Uterus (tissue), 4 donors: ENCODE measurements around the gene MSRB1. TPM values are rescaled to one million over a fixed set of nuclear protein-coding genes. Genes with fewer than 3 reads are reported as not detected.

ENCODE experiments used
- DNase-seq, 2 donors: peaks; one replicate each; pipeline ENCODE4 v3.0.0-alpha.2; 2019 to 2020
- H3K27ac ChIP-seq, 2 donors: fragments of 200-600 bp; sonication (generic); 1 replicate in 1 of 2; 2 replicates in 1 of 2; pipeline ENCODE4 v1.5.1; 2016 to 2018
- H3K27me3 ChIP-seq, 2 donors: fragments of 200-600 bp; sonication (generic); one replicate each; pipeline ENCODE4 v1.5.1; 2018 to 2019; ENCODE audit warnings: control low read depth in 1 of 2
- H3K36me3 ChIP-seq, 2 donors: fragments of 200-600 bp; sonication (generic); one replicate each; pipeline ENCODE4 v1.5.1; 2019; ENCODE audit warnings: control low read depth in 1 of 2
- H3K4me1 ChIP-seq, 2 donors: fragments of 200-600 bp; sonication (generic); one replicate each; pipeline ENCODE4 v1.5.1; 2018 to 2019; ENCODE audit warnings: control low read depth in 1 of 2
- H3K4me3 ChIP-seq, 2 donors: fragments of 200-600 bp; sonication (generic); 1 replicate in 1 of 2; 2 replicates in 1 of 2; pipeline ENCODE4 v1.5.1; 2018 to 2019; ENCODE audit warnings: mild to moderate bottlenecking in 1 of 2
- H3K9me3 ChIP-seq, 2 donors: fragments of 200-600 bp; sonication (generic); one replicate each; pipeline ENCODE4 v1.5.1; 2019; ENCODE audit warnings: control low read depth in 1 of 2
- POLR2A ChIP-seq, 2 donors: fragments of 450-650 bp; IDR thresholded peaks; one replicate each; pipeline ENCODE4 v1.6.1; 2016; ENCODE audit warnings: antibody characterized with exemption in 2 of 2, mild to moderate bottlenecking in 1 of 2, moderate library complexity in 1 of 2
- intact Hi-C: fragments of 100-400 bp; cut with DNase I; formaldehyde crosslinking; loops from one replicate; pipeline ENCODE4 v1.15.1; 2023; ENCODE audit warnings: low total_unique reads
- total RNA-seq, 4 donors: library from RNA; depleted of rRNA in 3 of 4; stranded (reverse); fragments of >200 nt in 3 of 4; gene quantifications; one replicate each; pipeline versions ENCODE4 v1.1.0 to v1.2.4, GENCODE V29; 2014 to 2023
- TF ChIP-seq, protein P1 (sequence below), 4 experiments: fragments of 200-600 bp in 2 of 4; fragments of 450-650 bp in 2 of 4; sonication (generic) in 2 of 4; IDR thresholded peaks; one replicate each; pipeline ENCODE4 v1.5.1; 2016 to 2019; ENCODE audit warnings: antibody characterized with exemption in 4 of 4, mild to moderate bottlenecking in 2 of 4, moderate library complexity in 1 of 4
- donor health status: DM: yes; HTN: yes; CAD: no.

MSRB1 gene
- total RNA-seq, 4 donors from 2014 or later = 5.6 to 21.2 (median 11.9) TPM

DNA sequence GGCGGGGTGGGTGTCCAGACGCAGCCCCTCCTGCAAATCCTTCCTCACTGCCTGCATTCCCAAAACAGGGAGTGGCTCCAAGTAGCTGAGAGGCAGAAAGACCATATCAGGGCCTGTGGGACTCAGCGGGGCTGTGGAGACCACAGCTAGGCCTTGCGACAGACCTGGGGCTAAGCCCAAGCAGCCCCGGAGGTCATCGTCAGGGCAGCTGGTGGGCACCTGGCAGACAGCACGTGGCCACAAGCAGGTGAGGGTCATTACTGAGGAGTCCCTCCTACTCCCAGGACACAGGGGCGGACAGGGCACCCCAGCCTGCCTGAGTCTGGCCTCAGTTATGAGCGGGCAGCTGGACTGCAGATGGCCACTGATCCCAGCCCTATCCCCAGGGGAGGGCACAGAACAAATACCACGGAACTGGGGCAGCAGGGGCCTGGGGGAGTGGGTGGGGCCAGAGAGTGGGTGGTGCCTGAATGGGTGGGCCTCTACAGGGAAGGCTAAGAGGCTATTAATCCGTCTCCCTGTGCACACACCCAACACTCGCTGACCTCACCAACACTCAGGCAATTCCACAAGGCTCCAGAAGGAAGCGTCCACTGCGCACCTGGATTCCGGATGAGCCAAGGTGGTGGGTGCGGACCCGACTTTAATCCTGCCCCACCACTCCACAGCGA, 33.3 kb downstream of the MSRB1 start:
- Histone ChIP-seq H3K27me3 (no peaks in the 10 kb centered on the region), H3K4me1 (no peaks in the 10 kb centered on the region), H3K9me3 (no peaks in the 10 kb centered on the region), H3K27ac (no peak overlapping the region), H3K36me3 (no peaks in the 10 kb centered on the region), H3K4me3 (no peak overlapping the region)
- DNase-seq = no peak
- no peak for TF ChIP-seq POLR2A (IDR thresholded peaks at IDR 0.05)
- TF ChIP-seq, protein P1, sequence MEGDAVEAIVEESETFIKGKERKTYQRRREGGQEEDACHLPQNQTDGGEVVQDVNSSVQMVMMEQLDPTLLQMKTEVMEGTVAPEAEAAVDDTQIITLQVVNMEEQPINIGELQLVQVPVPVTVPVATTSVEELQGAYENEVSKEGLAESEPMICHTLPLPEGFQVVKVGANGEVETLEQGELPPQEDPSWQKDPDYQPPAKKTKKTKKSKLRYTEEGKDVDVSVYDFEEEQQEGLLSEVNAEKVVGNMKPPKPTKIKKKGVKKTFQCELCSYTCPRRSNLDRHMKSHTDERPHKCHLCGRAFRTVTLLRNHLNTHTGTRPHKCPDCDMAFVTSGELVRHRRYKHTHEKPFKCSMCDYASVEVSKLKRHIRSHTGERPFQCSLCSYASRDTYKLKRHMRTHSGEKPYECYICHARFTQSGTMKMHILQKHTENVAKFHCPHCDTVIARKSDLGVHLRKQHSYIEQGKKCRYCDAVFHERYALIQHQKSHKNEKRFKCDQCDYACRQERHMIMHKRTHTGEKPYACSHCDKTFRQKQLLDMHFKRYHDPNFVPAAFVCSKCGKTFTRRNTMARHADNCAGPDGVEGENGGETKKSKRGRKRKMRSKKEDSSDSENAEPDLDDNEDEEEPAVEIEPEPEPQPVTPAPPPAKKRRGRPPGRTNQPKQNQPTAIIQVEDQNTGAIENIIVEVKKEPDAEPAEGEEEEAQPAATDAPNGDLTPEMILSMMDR (IDR thresholded peaks at IDR 0.05) = no peak
- intact Hi-C loops = no loop called here

DNA sequence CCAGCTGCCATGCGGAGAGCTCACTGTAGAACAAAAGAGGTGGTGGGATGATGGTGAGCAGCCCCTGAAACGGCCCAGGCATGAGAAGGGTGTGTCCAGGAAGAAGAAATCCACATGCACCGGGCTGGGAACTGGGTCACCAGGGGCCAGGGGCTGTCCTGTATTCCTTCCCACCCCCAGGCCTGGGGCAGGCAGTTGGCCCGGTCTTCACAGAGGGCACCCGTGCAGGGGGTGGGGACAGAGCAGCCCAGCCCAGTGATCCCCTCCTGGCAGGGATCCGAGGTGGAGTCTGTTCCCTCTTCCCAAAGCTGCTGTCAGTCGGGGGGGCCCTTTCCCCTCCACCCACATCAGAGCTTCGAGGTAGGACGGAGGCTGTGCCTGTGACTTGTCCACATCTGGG, 34.0 kb downstream of the MSRB1 start:
- Histone ChIP-seq H3K4me3 (no peak overlapping the region), H3K4me1 (no peaks in the 10 kb centered on the region), H3K36me3 (no peaks in the 10 kb centered on the region), H3K9me3 (no peaks in the 10 kb centered on the region), H3K27ac (no peak overlapping the region), H3K27me3 (no peaks in the 10 kb centered on the region)
- no peak for DNase-seq
- intact Hi-C loops = no loop called here
- TF ChIP-seq POLR2A (IDR thresholded peaks at IDR 0.05) = no peak
- TF ChIP-seq, protein P1 (IDR thresholded peaks at IDR 0.05) = no peak

DNA sequence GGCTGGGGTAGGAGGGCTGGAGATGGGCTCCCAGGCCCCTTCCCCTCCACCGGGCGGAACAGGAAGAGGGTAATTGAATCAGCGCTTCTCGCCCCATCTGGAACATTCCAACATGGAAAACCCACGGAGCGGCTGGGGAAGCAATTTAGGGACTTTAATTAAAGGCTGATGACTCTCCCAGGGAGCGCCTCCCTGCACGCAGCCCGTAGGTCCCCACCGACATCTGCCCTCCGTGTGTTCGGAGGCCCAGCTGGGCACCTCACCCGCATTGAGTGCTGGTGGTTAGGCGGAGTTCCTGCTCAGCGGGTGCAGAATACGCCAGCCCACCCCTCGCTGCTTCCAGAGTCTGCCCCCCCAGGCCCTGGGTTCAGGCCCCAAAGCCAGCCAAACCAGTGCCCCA, 34.8 kb downstream of the MSRB1 start:
- H3K4me1 ChIP-seq = no peaks in the 10 kb centered on the region
- H3K9me3 ChIP-seq = no peaks in the 10 kb centered on the region
- no peak overlapping the region for H3K27ac ChIP-seq
- H3K4me3 ChIP-seq = no peak overlapping the region
- intact Hi-C loops = no loop called here
- H3K36me3 ChIP-seq = no peaks in the 10 kb centered on the region
- no peaks in the 10 kb centered on the region for H3K27me3 ChIP-seq
- DNase-seq = no peak
- no peak for TF ChIP-seq POLR2A (IDR thresholded peaks at IDR 0.05)
- TF ChIP-seq, protein P1 (IDR thresholded peaks at IDR 0.05) = no peak

DNA sequence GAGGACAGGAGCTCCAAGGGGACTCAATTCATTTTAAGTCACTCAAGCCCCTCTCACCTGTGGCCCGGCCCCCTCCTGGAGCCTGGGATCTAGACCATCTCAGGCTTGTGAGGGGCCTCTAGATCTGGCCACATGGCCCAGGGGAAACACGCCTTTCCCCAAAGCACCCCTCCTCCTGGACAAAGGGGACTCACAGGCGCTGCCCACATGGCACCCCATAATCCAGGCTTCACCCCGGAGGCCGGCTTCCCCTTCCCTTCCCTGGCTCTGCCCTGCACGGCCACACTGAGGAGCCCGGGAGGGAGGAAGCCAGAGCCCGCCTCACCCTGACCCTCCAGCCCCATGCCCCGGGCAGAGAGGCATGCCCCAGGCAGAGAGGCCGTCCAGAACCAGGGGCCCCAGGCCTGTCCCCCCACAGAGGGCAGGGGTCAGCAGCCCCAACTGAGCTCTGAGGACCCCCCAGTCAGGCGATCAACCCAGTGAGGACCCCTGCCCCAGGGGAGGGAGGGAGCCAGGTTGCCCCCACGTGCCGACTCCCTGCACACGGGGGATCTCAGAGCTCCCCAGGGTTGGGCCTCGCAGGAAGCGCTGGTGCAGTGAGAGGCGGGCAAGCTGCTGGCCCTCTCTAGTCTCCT, 35.7 kb downstream of the MSRB1 start:
- Histone ChIP-seq H3K4me3 (no peak overlapping the region), H3K27me3 (no peaks in the 10 kb centered on the region), H3K36me3 (no peaks in the 10 kb centered on the region), H3K4me1 (no peaks in the 10 kb centered on the region), H3K27ac (no peak overlapping the region), H3K9me3 (no peaks in the 10 kb centered on the region)
- DNase-seq = no peak
- intact Hi-C loops = no loop called here
- TF ChIP-seq, protein P1 (IDR thresholded peaks at IDR 0.05) = no peak
- no peak for TF ChIP-seq POLR2A (IDR thresholded peaks at IDR 0.05)

DNA sequence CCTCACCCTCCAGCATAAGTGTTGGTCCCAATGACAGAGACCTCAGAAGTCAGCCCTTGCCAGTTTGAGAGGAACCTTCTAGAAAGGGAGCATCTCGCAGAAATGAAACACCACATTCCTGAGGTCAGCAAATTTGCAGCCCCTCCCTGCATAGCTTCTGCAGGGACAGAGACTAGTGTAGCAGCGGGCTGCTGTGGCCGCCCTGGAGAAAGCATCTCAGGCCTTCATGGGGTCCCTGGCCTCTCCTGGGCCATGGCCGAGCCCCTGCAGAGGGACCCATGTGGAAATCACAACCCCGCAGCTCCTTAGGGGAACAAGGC, 36.2 kb downstream of the MSRB1 start:
- no peaks in the 10 kb centered on the region for H3K4me1 ChIP-seq
- TF ChIP-seq POLR2A (IDR thresholded peaks at IDR 0.05) = no peak
- TF ChIP-seq, protein P1 (IDR thresholded peaks at IDR 0.05) = no peak
- DNase-seq = no peak
- H3K36me3 ChIP-seq = no peaks in the 10 kb centered on the region
- no peaks in the 10 kb centered on the region for H3K27me3 ChIP-seq
- H3K27ac ChIP-seq = no peak overlapping the region
- no peak overlapping the region for H3K4me3 ChIP-seq
- intact Hi-C loops = no loop called here
- no peaks in the 10 kb centered on the region for H3K9me3 ChIP-seq
